Parathyroid adenoma (tissue), 2 donors: ENCODE measurements around the gene BACE2.
"Not testable (repeated sequence)": the region's sequence is repeated elsewhere in the genome, so short reads cannot be mapped to it uniquely, and the experiment has no call there.

ENCODE experiments used
- H2AFZ ChIP-seq: fragments of 300-600 bp; sonication (generic); one replicate; pipeline ENCODE4 v1.7.0; 2017; ENCODE audit warnings: antibody characterized with exemption, mild to moderate bottlenecking
- H3K27ac ChIP-seq: fragments of 300-600 bp; sonication (generic); one replicate; pipeline ENCODE4 v1.7.0; 2017
- H3K27me3 ChIP-seq: fragments of 300-600 bp; sonication (generic); one replicate; pipeline ENCODE4 v1.7.0; 2017; ENCODE audit warnings: low read length; ENCODE audit not compliant: control insufficient read depth, insufficient read depth
- H3K36me3 ChIP-seq: fragments of 300-600 bp; sonication (generic); one replicate; pipeline ENCODE4 v1.7.0; 2017; ENCODE audit warnings: low read length; ENCODE audit not compliant: control insufficient read depth, insufficient read depth
- H3K4me1 ChIP-seq: fragments of 300-600 bp; sonication (generic); one replicate; pipeline ENCODE4 v1.7.0; 2017; ENCODE audit warnings: control low read depth
- H3K4me2 ChIP-seq: fragments of 300-600 bp; sonication (generic); one replicate; pipeline ENCODE4 v1.7.0; 2017; ENCODE audit warnings: low read length
- H3K4me3 ChIP-seq: fragments of 300-600 bp; sonication (generic); one replicate; pipeline ENCODE4 v1.7.0; 2017; ENCODE audit warnings: low read depth, low read length
- H3K79me2 ChIP-seq: fragments of 300-600 bp; sonication (generic); one replicate; pipeline ENCODE4 v1.7.0; 2017; ENCODE audit warnings: control low read depth
- H3K9ac ChIP-seq: fragments of 300-600 bp; sonication (generic); one replicate; pipeline ENCODE4 v1.7.0; 2017; ENCODE audit warnings: mild to moderate bottlenecking
- H3K9me3 ChIP-seq: fragments of 300-600 bp; sonication (generic); one replicate; pipeline ENCODE4 v1.7.0; 2017; ENCODE audit warnings: low read length; ENCODE audit not compliant: control insufficient read depth
- CTCF ChIP-seq: fragments of 300-600 bp; sonication (generic); IDR thresholded peaks from one replicate; pipeline ENCODE4 v1.7.0; 2017; ENCODE audit warnings: antibody characterized with exemption, mild to moderate bottlenecking
- donor health status: primary hyperparathyroidism.

BACE2 gene

GRCh38 chr21:41188486-41189149 lies 20.7 kb downstream of the BACE2 start:
- H3K4me2 ChIP-seq, result no peak overlapping the region
- no peak overlapping the region for H3K9ac ChIP-seq
- H3K27me3 ChIP-seq, result no peaks in the 10 kb centered on the region
- no peak overlapping the region for H2AFZ ChIP-seq
- no peaks in the 10 kb centered on the region for H3K79me2 ChIP-seq
- H3K9me3 ChIP-seq, result no peaks in the 10 kb centered on the region
- TF ChIP-seq CTCF, result no peak
- no peaks in the 10 kb centered on the region for H3K4me1 ChIP-seq
- no peak overlapping the region for H3K4me3 ChIP-seq
- H3K36me3 ChIP-seq, result no peaks in the 10 kb centered on the region
- H3K27ac ChIP-seq, result no peak overlapping the region

DNA sequence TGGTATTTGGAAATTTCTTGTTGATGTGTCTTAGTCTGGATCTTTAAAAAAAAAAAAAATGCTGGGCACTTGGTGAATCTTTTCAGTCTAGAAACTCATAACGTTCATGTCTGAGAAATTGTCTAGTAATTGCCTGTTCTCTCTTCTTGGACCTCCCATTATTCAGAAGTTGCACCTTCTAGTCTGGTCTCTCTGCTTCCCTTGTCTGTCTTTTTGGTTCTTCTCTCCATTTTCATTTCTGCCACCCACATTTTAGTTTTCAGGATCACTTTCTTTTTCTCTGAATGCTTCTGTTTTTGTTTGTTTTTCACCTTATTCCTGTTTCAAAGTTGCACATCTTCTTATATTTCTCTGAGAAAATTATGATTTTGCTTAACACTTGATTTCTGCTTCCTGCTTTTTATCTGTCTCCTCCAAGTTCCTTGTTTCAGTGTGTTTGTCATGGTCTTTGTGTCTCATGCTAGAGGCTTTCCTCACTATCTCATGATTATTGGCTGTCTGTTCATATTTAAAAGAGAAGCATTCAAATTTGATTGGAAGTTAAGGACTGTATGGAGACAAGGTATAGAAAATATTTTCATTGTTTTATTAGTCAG lies 21.3 kb downstream of the BACE2 start:
- no peaks in the 10 kb centered on the region for H3K27me3 ChIP-seq

DNA sequence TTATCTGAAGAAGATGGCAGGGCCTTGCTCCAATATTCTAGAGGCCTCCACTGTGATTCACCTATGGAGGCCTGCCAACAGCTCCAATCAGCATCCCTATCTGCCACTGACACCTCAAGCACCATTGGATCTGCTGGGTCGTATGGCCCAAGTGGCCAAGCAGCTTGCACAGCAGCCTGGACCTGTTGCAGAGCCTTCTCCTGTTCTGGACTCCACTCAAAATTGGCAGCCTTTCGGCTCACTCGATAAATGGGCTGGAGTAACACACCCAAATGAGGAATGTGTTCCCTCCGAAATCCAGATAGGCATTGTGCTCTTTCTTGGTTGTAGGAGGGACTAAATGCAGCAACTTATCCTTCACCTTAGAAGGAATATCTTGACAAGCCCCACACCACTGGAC lies 24.6 kb downstream of the BACE2 start:
- not testable (repeated sequence) for H3K36me3 ChIP-seq, H3K27ac ChIP-seq, H2AFZ ChIP-seq, H3K4me1 ChIP-seq, H3K4me3 ChIP-seq, H3K27me3 ChIP-seq, H3K79me2 ChIP-seq, H3K4me2 ChIP-seq, H3K9ac ChIP-seq, H3K9me3 ChIP-seq

More for the DNA sequence above, 21.3 kb downstream of the BACE2 start:
- Histone ChIP-seq H3K79me2 (no peaks in the 10 kb centered on the region), H3K9ac (no peak overlapping the region), H3K4me1 (no peaks in the 10 kb centered on the region), H3K4me2 (no peak overlapping the region), H3K36me3 (no peaks in the 10 kb centered on the region), H3K4me3 (no peak overlapping the region), H3K27ac (no peak overlapping the region), H2AFZ (no peak overlapping the region), H3K9me3 (no peaks in the 10 kb centered on the region)
- no peak for TF ChIP-seq CTCF

DNA sequence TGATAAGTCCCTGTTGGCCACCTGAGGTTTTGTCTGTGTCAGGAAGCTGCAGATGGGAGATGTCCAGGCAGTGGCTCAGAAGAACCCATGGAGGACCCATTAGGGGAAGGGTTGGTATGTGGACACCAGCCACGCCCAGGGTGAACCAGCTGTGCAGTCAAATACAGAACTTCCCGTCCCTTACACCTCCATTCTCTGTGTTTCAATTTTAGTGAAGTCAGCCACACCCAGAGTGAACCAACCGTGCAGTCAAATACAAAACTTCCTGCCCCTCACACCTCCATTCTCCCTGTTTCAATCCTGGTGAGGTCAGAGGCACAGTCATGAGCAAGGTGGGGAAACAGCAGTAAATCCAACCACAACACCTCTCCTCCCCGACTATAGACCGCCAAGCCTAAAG lies 27.4 kb downstream of the BACE2 start:
- H3K36me3 ChIP-seq, result no peaks in the 10 kb centered on the region
- no peaks in the 10 kb centered on the region for H3K27me3 ChIP-seq
- H2AFZ ChIP-seq, result no peak overlapping the region
- no peak for TF ChIP-seq CTCF
- H3K4me2 ChIP-seq, result no peak overlapping the region
- no peak overlapping the region for H3K4me3 ChIP-seq
- no peak overlapping the region for H3K9ac ChIP-seq
- H3K27ac ChIP-seq, result no peak overlapping the region
- no peaks in the 10 kb centered on the region for H3K9me3 ChIP-seq
- H3K79me2 ChIP-seq, result no peaks in the 10 kb centered on the region
- no peaks in the 10 kb centered on the region for H3K4me1 ChIP-seq

GRCh38 chr21:41196993-41197392 lies 29.0 kb downstream of the BACE2 start:
- Histone ChIP-seq H3K27ac (no peak overlapping the region), H3K4me1 (no peaks in the 10 kb centered on the region), H3K36me3 (no peaks in the 10 kb centered on the region), H3K4me3 (no peak overlapping the region), H2AFZ (no peak overlapping the region), H3K4me2 (no peak overlapping the region), H3K27me3 (no peaks in the 10 kb centered on the region), H3K9me3 (no peaks in the 10 kb centered on the region), H3K9ac (no peak overlapping the region), H3K79me2 (no peaks in the 10 kb centered on the region)
- TF ChIP-seq CTCF, result no peak
